ENCODE results near the gene HCLS1. TPM values are rescaled to one million over a fixed set of nuclear protein-coding genes. Genes with fewer than 3 reads are reported as not detected.

HCLS1 gene
- total RNA-seq, result 100 to 1,000 TPM in 1 of 4 donors, 10 to 100 TPM in 3; 20.3 to 161 (median 28.0) TPM

DNA sequence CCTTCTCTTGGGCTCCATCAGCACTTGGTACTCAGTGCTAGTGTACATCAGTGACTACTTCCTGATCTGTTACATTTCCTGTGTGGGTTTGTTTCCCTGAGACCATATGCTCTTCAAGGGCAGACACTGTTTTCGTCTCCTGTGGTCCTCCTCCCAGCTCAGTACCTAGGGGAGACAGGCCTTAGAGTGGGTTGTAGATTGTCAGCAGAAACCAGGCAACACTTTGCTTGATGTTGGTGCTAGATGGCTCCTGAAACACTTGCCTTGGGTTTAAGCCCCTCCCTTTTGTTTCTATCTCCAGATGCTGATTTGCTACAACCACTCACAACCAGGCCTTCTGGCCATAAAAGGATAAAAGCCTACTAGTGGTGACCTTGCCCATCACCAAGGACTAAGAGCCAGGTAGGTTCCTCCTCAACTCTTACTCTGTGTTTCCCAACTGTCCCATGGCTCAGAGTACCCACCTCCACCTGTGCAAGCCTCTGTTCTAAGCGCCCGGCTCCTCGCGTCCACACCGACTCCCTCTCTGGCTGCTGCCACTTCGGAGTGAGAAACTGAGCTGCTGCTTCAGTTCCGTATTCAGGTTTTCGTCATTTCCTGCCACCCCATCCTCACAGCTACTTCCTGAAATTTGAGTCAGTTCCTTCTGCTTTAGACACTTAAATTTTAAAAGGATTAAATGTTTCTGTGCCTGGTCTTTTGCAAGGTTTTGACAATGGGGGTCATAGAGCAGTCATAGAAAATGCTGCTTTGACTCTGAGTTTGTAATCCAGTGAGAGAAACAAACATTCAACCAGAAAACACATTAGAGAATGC is at the start of gene HCLS1:
HCLS1 (minus strand) TSS at position 548 of the 816 bp plus-strand sequence. CDS start 2,556 bp downstream, outside the sequence.
- DNase-seq, result peak; percentile 53 to 90 (median 83)
- peak; percentile 45 to 57 for TF ChIP-seq POLR2A (IDR thresholded peaks at IDR 0.05)
- TF ChIP-seq, protein P1, sequence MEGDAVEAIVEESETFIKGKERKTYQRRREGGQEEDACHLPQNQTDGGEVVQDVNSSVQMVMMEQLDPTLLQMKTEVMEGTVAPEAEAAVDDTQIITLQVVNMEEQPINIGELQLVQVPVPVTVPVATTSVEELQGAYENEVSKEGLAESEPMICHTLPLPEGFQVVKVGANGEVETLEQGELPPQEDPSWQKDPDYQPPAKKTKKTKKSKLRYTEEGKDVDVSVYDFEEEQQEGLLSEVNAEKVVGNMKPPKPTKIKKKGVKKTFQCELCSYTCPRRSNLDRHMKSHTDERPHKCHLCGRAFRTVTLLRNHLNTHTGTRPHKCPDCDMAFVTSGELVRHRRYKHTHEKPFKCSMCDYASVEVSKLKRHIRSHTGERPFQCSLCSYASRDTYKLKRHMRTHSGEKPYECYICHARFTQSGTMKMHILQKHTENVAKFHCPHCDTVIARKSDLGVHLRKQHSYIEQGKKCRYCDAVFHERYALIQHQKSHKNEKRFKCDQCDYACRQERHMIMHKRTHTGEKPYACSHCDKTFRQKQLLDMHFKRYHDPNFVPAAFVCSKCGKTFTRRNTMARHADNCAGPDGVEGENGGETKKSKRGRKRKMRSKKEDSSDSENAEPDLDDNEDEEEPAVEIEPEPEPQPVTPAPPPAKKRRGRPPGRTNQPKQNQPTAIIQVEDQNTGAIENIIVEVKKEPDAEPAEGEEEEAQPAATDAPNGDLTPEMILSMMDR (IDR thresholded peaks at IDR 0.05), result no peak
- Histone ChIP-seq H3K4me3 (peak within 1 kb of the TSS; percentile 31 to 47 (median 44)), H3K27ac (peak within 1 kb of the TSS; percentile 65 to 88 (median 82)), H3K4me1 (peaks cover 0 to 3% (median 1%) of the 10 kb centered on the region in 4 donors), H3K9me3 (no peaks in the 10 kb centered on the region), H3K27me3 (no peaks in the 10 kb centered on the region), H3K36me3 (peaks cover 0 to 37% (median 0%) of the 10 kb centered on the region in 3 donors)

DNA sequence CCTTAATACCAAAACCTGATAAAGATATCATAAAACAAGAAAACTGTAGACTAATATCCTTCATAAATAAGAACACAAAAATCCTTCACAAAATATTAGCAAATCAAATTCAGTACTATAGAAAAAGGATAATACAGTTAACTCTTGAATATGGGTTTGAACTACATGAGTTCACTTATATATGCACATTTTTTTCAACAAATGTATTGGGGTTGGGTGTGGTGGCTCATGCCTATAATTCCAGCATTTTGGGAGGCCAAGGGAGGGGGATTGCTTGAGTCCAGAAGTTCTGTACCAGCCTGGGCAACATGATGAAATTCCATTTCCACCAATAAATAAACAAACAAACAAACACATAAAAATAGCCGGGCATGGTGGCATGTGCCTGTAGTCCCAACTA is 49.6 kb upstream of the HCLS1 start:
- no peaks in the 10 kb centered on the region for H3K9me3 ChIP-seq
- H3K27me3 ChIP-seq, result no peaks in the 10 kb centered on the region
- DNase-seq, result no peak
- TF ChIP-seq, protein P1 (IDR thresholded peaks at IDR 0.05), result no peak
- no peak for TF ChIP-seq POLR2A (IDR thresholded peaks at IDR 0.05)
- peaks cover 0 to 52% (median 0%) of the 10 kb centered on the region in 3 donors for H3K36me3 ChIP-seq
- no peaks in the 10 kb centered on the region for H3K4me1 ChIP-seq
- H3K4me3 ChIP-seq, result no peak overlapping the region
- H3K27ac ChIP-seq, result no peak overlapping the region

GRCh38 chr3:121707531-121708273 is 47.0 kb upstream of the HCLS1 start:
- Histone ChIP-seq H3K27me3 (no peaks in the 10 kb centered on the region), H3K36me3 (peaks cover 0 to 43% (median 0%) of the 10 kb centered on the region in 3 donors), H3K9me3 (no peaks in the 10 kb centered on the region), H3K4me1 (no peaks in the 10 kb centered on the region), H3K27ac (no peak overlapping the region), H3K4me3 (no peak overlapping the region)
- no peak for DNase-seq
- TF ChIP-seq, protein P1 (IDR thresholded peaks at IDR 0.05), result no peak
- no peak for TF ChIP-seq POLR2A (IDR thresholded peaks at IDR 0.05)

DNA sequence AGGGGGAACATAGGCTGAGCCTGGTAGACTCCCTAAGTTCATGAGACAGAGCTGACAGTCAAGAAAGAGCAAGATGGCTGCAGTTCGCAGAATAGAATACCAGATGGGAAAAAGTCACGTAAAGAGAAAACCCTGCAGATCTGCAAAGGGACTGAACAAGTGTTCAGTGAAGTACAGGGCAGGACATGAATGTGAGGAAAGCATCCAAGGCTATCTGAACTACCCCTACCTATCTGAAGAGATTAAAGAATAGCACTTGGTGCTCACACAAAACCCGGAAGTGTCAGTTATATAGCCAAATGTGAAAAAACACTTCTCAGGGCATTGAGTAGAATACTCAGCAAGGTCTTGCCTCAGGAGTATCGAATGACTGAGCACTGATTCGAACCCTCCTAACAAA is 44.8 kb upstream of the HCLS1 start:
- Histone ChIP-seq H3K27me3 (no peaks in the 10 kb centered on the region), H3K27ac (no peak overlapping the region), H3K4me3 (no peak overlapping the region), H3K4me1 (no peaks in the 10 kb centered on the region), H3K9me3 (no peaks in the 10 kb centered on the region), H3K36me3 (peaks cover 0 to 50% (median 0%) of the 10 kb centered on the region in 3 donors)
- TF ChIP-seq, protein P1 (IDR thresholded peaks at IDR 0.05), result no peak
- no peak for TF ChIP-seq POLR2A (IDR thresholded peaks at IDR 0.05)
- DNase-seq, result no peak

- no peak for DNase-seq
- TF ChIP-seq, protein P1 (IDR thresholded peaks at IDR 0.05), result no peak
- no peak for TF ChIP-seq POLR2A (IDR thresholded peaks at IDR 0.05)
- Histone ChIP-seq H3K4me1 (no peaks in the 10 kb centered on the region), H3K9me3 (no peaks in the 10 kb centered on the region), H3K4me3 (no peak overlapping the region), H3K27ac (no peak overlapping the region), H3K36me3 (peaks cover 0 to 66% (median 0%) of the 10 kb centered on the region in 3 donors), H3K27me3 (no peaks in the 10 kb centered on the region)
Measured at GRCh38 chr3:121703973-121704372, 43.3 kb upstream of the HCLS1 start.

Measured in Peyer's patch (tissue), 4 donors.